Right ventricle myocardium inferior (tissue), 1 donor: ENCODE measurements around the gene SMKR1. TPM values are rescaled to one million over a fixed set of nuclear protein-coding genes. Genes with fewer than 3 reads are reported as not detected.

ENCODE experiments used
- ATAC-seq: fragments of 200-7000 bp; cut with Tn5 transposase; one replicate; pipeline ENCODE4 v1.9.1; 2020; ENCODE audit warnings: mild to moderate bottlenecking, moderate library complexity
- DNase-seq: peaks from one replicate; pipeline ENCODE4 v3.0.0; 2021; ENCODE audit errors: missing footprints
- intact Hi-C: fragments of 100-400 bp; cut with DNase I; formaldehyde crosslinking; loops from one replicate; pipeline ENCODE4 v1.11.0; 2022
- total RNA-seq: library from RNA; stranded (reverse); fragmentation: NEBNext Ultra II Directional; extraction: Animal tissue kit (Norgen Biotek cat#: 25700); gene quantifications from one replicate; pipeline ENCODE4 v1.2.1, GENCODE V29; 2021
- donor health status: DM: no; HTN: yes; CAD: no; lungs with severe emphysema.

SMKR1 gene
- total RNA-seq, 1 donor from 2014 or later = not detected

GRCh38 chr7:129556607-129557133, 54.3 kb downstream of the SMKR1 start:
- intact Hi-C loops = no loop called here
- DNase-seq (no peak), ATAC-seq (no peak)

DNA sequence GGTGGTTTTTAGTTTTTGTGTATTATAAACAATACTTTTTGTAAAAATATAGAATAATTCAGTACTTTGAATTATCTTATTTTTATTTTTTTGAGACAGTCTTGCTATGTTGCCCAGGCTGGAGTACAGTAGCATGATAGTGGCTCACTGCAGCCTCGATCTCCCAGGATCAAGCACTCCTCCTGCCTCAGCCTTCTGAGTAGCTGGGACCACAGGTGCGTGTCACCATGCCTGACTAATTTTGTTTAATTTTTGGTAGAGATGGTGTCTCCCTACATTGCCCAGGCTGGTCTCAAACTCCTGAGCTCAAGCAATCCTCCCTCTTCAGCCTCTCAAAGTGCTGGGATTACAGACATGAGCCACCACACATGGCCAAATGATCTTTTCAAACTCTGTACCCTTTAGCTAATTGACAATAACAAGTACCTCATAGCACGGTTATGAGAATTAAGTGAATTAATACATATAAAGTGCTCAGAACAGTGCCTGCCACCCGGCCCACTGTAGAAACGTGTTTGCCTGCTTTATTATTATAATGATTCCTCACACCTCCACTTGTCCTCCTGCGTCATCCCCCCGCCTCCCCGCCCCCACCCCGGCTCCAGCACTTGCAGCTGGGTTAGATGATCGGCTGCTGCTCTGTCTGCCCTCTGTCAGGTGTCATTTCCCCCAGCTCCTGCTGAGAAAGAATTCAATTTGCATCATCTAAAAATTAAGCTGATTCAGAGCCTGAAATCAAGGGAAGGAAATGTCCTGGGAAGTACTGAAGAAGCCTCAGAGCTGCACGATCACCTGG, 55.6 kb downstream of the SMKR1 start:
- DNase-seq (no peak), ATAC-seq (no peak)
- intact Hi-C loops = no loop called here

DNA sequence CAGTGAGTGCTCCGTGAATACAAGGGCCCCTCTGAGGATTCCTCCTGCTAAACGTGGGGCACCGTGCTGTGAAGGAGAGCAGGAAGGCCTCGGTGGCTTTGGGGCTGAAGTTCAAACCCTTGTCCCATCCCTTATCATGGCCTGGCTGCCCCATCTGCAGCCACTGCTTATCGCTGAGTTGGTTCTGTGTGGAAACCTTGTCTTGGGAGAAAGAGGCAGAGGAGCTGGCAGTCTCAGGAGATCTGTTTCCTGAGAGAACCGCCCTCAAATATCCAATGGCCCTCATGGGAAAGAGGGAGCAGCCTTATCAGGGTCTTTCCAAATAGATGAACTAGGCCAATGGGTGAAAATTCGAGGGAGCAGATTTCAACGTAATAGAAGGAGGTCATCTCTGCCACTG, 57.2 kb downstream of the SMKR1 start:
- DNase-seq = no peak
- intact Hi-C loops = no loop called here
- ATAC-seq = no peak

GRCh38 chr7:129560831-129561230, 58.5 kb downstream of the SMKR1 start:
- ATAC-seq (no peak), DNase-seq (no peak)
- intact Hi-C loops = no loop called here

DNA sequence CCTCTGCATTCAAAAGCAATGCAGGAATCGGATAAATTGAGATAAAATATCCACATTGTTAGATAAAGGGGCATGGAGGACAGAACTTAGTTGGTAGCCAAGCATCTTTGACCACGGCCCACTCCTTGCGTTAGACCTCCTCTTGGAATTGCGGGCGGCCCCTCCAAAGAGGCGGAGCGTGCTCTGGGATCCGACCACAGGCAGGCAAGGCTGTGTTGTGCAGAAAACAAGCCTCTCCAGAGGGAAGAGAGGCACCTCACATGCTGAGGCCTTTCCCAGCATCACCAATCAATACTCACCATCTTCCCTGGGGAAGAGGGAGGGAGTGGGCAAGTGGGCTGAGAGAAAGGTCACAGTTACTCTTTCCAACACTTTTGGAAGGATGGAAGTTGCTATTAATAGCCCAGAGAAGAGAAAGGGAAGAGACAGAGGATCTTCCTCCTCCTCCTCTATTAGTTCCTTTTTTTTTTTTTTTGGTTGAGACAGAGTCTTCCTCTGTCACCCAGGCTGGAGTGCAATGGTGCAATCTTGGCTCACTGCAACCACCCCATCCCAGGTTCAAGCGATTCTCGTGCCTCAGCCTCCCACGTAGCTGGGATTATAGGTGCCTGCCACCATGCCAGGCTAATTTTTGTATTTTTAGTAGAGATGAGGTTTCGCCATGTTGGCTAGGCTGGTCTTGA, 59.5 kb downstream of the SMKR1 start:
- DNase-seq = no peak
- no peak for ATAC-seq
- intact Hi-C loops = no loop called here

Other genes with a start within 250 kb of the SMKR1 start
- gene STRIP2, start 68.1 kb upstream of the SMKR1 start, total RNA-seq = 22.0 TPM
- 7.8 TPM for gene NRF1, start 109.2 kb downstream of the SMKR1 start, total RNA-seq